Measurements from ENCODE around the gene ZNF599.

ZNF599 gene

DNA sequence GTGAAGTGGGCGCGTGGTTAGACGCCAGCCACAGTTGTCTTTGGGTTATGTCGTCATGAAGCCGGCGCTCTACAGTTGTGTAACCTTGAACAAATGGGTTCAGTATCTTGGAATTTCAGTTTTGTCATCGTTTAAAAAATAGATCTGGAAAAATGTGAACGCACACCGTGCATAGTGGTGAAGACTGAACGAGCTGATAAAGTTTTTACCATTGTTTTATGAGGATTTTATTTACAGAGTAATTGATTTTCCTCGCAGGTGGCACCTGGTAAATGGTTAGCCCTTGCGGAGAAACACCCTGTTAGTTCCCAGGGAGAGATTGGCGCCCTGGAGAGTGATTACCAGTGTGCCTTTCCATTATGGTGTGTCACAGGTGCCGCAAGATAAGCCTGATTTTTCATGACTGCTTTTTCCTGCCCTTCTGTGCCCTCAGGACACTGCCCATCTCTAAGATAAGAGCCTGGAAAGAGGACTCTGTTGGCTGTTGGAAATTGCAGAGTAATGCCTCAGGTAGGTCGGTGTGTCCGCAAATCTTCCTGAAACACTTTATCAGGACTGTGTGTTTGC is 38.4 kb downstream of the ZNF599 start:
- no peak overlapping the region for H4K8ac ChIP-seq (ENCODE audit: low read depth, low read length)
- no peak overlapping the region for H2AK5ac ChIP-seq (ENCODE audit: low read length)
- no CpG with 5 or more reads among the region's 16 CpGs for WGBS (ENCODE audit: extremely low coverage, insufficient coverage, low lambda C conversion rate)
- peak; percentile 3 for DNase-seq
- peak overlapping the region; percentile 81 for H3K4me2 ChIP-seq (ENCODE audit: low read length)
- H3K56ac ChIP-seq (ENCODE audit: low read length): peak overlapping the region; percentile 88
- peak overlapping the region; percentile 82 for H3K9ac ChIP-seq (ENCODE audit: low read length)
- H2BK15ac ChIP-seq (replicated peaks; ENCODE audit: low read depth): no peak overlapping the region
- no peaks in the 10 kb centered on the region for H3K79me2 ChIP-seq (ENCODE audit: control insufficient read depth, insufficient read depth, low read length)
- H3K23ac ChIP-seq (ENCODE audit: low read length): no peak overlapping the region
- peak overlapping the region; percentile 29 for H3K4ac ChIP-seq (ENCODE audit: low read depth, low read length)
- H3K18ac ChIP-seq (ENCODE audit: low read length): no peak overlapping the region
- H3K27me3 ChIP-seq (ENCODE audit: insufficient read depth, low read length, poor library complexity): no peaks in the 10 kb centered on the region
- no peak overlapping the region for H4K5ac ChIP-seq (ENCODE audit: low read length)
- H2BK5ac ChIP-seq (ENCODE audit: low read length): no peak overlapping the region
- H3K4me1 ChIP-seq (ENCODE audit: control insufficient read depth, low read depth, low read length): peaks cover 4% of the 10 kb centered on the region
- H3K4me3 ChIP-seq (ENCODE audit: low read length): peak overlapping the region; percentile 41
- no peaks in the 10 kb centered on the region for H3K79me1 ChIP-seq (ENCODE audit: low read length)
- H3K27ac ChIP-seq (ENCODE audit: low read depth, low read length): peak overlapping the region; percentile 75
- H3K36me3 ChIP-seq (ENCODE audit: control insufficient read depth, insufficient read depth, low read length): no peaks in the 10 kb centered on the region
- H2BK120ac ChIP-seq (ENCODE audit: low read depth, low read length): no peak overlapping the region

DNA sequence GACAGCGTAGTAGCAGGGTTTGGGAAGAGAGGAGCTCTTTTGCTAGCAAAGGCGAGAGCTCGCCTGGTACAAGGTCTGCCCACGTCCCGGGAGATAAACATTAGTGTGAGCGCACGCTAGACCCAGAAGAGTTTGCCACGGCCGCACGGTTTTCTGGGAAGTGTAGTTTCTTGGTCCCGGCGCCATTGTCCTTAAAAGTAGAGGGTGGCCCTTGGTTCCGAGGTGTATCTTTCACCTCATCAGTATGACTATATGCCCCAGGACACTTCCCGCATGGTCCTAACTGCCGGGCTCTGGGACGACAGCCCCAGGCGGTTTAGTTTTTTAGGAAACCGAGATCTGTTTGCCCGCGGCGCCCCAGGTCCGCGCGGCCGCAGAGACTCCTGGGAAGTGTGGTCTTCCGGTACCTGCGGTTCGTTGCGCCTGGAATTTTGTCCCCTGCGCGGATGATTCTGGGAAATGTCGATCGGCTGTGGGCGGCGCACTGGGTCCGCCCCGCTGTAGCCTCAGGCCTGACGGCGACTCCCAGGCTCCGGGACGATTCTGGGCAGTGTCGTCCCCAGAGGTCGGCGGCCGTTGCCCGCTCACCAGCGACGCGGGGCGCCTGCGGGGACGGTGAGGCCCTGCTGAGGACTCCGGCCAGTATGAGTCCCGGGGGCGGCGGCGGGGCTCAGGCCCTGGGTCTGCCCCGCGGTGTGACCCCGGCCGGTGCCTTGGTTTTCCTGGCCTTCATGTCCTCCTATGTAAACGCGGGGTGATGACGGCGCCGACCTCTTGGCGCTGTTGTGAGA is 39.1 kb downstream of the ZNF599 start, which contains the start of gene ZNF181:
TSS of gene ZNF181 (plus strand) at position 498 of the 791 bp plus-strand sequence. CDS start 795 bp downstream, outside the sequence.
- WGBS (ENCODE audit: extremely low coverage, insufficient coverage, low lambda C conversion rate): no CpG with 5 or more reads among the region's 67 CpGs
- peak; percentile 97 for DNase-seq
- no peak within 1 kb of the TSS for H4K5ac ChIP-seq (ENCODE audit: low read length)

DNA sequence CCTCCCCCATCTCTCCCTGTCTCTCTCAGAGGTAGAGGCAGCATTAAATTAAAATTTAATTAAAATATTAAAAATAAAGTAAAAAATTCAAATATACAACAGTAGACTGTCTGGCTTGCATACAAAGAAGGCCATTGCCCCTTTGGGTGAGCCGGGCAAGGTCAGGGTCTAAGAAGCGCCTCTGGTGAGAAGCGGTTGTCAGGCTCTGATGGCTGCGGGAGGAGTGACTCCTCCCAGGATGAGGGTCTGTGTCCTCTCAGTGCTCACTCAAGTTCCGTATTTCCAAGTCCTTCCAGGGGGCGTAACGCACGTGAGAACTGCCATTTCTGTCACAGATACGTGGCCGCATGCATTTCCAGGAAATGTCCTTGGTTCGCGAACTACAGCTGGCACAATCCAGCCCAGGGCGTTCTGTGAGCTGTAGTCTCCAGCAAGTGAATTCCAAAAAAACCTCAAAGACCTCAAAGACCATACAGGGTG is 39.7 kb downstream of the ZNF599 start:
- Histone ChIP-seq H2AK5ac (ENCODE audit: low read length) (no peak overlapping the region), H3K4ac (ENCODE audit: low read depth, low read length) (peak overlapping the region; percentile 26), H3K27ac (ENCODE audit: low read depth, low read length) (no peak overlapping the region), H3K79me1 (ENCODE audit: low read length) (no peaks in the 10 kb centered on the region), H4K5ac (ENCODE audit: low read length) (no peak overlapping the region), H2BK5ac (ENCODE audit: low read length) (no peak overlapping the region), H4K8ac (ENCODE audit: low read depth, low read length) (no peak overlapping the region), H2BK15ac (replicated peaks; ENCODE audit: low read depth) (no peak overlapping the region), H3K4me3 (ENCODE audit: low read length) (peak overlapping the region; percentile 83), H3K4me1 (ENCODE audit: control insufficient read depth, low read depth, low read length) (peaks cover 4% of the 10 kb centered on the region), H3K27me3 (ENCODE audit: insufficient read depth, low read length, poor library complexity) (no peaks in the 10 kb centered on the region), H3K23ac (ENCODE audit: low read length) (no peak overlapping the region), H3K36me3 (ENCODE audit: control insufficient read depth, insufficient read depth, low read length) (no peaks in the 10 kb centered on the region), H3K56ac (ENCODE audit: low read length) (peak overlapping the region; percentile 92), H3K79me2 (ENCODE audit: control insufficient read depth, insufficient read depth, low read length) (no peaks in the 10 kb centered on the region), H2BK120ac (ENCODE audit: low read depth, low read length) (no peak overlapping the region), H3K9ac (ENCODE audit: low read length) (peak overlapping the region; percentile 65), H3K18ac (ENCODE audit: low read length) (no peak overlapping the region), H3K4me2 (ENCODE audit: low read length) (peak overlapping the region; percentile 95)
- DNase-seq: peak; percentile 78
- no CpG with 5 or more reads among the region's 13 CpGs for WGBS (ENCODE audit: extremely low coverage, insufficient coverage, low lambda C conversion rate)

More for the DNA sequence above, 39.1 kb downstream of the ZNF599 start, which contains the start of gene ZNF181:
- H3K18ac ChIP-seq (ENCODE audit: low read length): peak within 1 kb of the TSS; percentile 63
- peak within 1 kb of the TSS; percentile 82 for H3K9ac ChIP-seq (ENCODE audit: low read length)
- H3K27ac ChIP-seq (ENCODE audit: low read depth, low read length): peak within 1 kb of the TSS; percentile 75
- peak within 1 kb of the TSS; percentile 95 for H3K4me2 ChIP-seq (ENCODE audit: low read length)
- H2BK120ac ChIP-seq (ENCODE audit: low read depth, low read length): no peak within 1 kb of the TSS
- peak within 1 kb of the TSS; percentile 29 for H3K4ac ChIP-seq (ENCODE audit: low read depth, low read length)
- peak within 1 kb of the TSS; percentile 83 for H3K4me3 ChIP-seq (ENCODE audit: low read length)
- H3K4me1 ChIP-seq (ENCODE audit: control insufficient read depth, low read depth, low read length): peaks cover 4% of the 10 kb centered on the region
- no peak within 1 kb of the TSS for H4K8ac ChIP-seq (ENCODE audit: low read depth, low read length)
- H3K56ac ChIP-seq (ENCODE audit: low read length): peak within 1 kb of the TSS; percentile 92
- H3K36me3 ChIP-seq (ENCODE audit: control insufficient read depth, insufficient read depth, low read length): no peaks in the 10 kb centered on the region
- H3K23ac ChIP-seq (ENCODE audit: low read length): no peak within 1 kb of the TSS
- H2AK5ac ChIP-seq (ENCODE audit: low read length): no peak within 1 kb of the TSS
- no peaks in the 10 kb centered on the region for H3K27me3 ChIP-seq (ENCODE audit: insufficient read depth, low read length, poor library complexity)
- H2BK15ac ChIP-seq (replicated peaks; ENCODE audit: low read depth): no peak within 1 kb of the TSS
- peak within 1 kb of the TSS; percentile 66 for H2BK5ac ChIP-seq (ENCODE audit: low read length)
- no peaks in the 10 kb centered on the region for H3K79me1 ChIP-seq (ENCODE audit: low read length)
- H3K79me2 ChIP-seq (ENCODE audit: control insufficient read depth, insufficient read depth, low read length): no peaks in the 10 kb centered on the region

DNA sequence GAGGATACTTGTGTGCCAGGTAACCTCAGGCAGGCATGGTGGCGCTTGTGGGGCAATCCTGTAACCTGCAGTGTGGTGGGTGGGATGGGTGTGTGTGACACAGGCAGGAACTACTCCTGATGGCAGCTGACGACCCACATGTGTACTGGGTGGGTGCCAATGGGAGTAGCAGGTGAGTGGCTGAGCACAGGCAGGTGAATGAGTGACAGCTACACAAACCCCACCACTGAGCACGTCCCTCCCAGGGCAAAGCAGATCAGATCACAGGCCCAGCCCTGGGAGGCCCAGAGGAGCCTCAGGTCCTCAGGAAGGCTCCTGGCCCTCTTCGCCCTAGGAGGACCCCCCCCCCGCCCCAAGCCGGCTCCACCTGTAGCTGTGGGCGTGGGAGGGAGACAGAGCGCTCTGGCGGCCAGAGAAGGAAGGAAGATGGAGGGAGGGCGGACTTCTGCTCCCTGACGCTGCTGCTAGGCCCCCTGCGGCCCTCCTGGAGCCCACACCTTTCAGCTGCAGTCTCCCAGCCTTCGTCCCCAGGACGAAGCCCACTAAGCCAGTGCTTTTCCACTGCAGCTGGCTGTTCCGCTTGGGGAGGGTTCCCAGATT is 40.3 kb downstream of the ZNF599 start:
- Histone ChIP-seq H3K4me2 (ENCODE audit: low read length) (no peak overlapping the region), H2BK15ac (replicated peaks; ENCODE audit: low read depth) (no peak overlapping the region), H3K79me2 (ENCODE audit: control insufficient read depth, insufficient read depth, low read length) (no peaks in the 10 kb centered on the region), H3K4me3 (ENCODE audit: low read length) (no peak overlapping the region), H3K36me3 (ENCODE audit: control insufficient read depth, insufficient read depth, low read length) (no peaks in the 10 kb centered on the region), H3K4me1 (ENCODE audit: control insufficient read depth, low read depth, low read length) (peaks cover 4% of the 10 kb centered on the region), H3K23ac (ENCODE audit: low read length) (no peak overlapping the region), H4K5ac (ENCODE audit: low read length) (no peak overlapping the region), H4K8ac (ENCODE audit: low read depth, low read length) (no peak overlapping the region), H2BK120ac (ENCODE audit: low read depth, low read length) (no peak overlapping the region), H2AK5ac (ENCODE audit: low read length) (no peak overlapping the region), H2BK5ac (ENCODE audit: low read length) (no peak overlapping the region), H3K56ac (ENCODE audit: low read length) (peak overlapping the region; percentile 34), H3K27me3 (ENCODE audit: insufficient read depth, low read length, poor library complexity) (no peaks in the 10 kb centered on the region), H3K18ac (ENCODE audit: low read length) (no peak overlapping the region), H3K79me1 (ENCODE audit: low read length) (no peaks in the 10 kb centered on the region), H3K9ac (ENCODE audit: low read length) (no peak overlapping the region), H3K27ac (ENCODE audit: low read depth, low read length) (no peak overlapping the region), H3K4ac (ENCODE audit: low read depth, low read length) (no peak overlapping the region)
- DNase-seq: peak; percentile 18
- no CpG with 5 or more reads among the region's 15 CpGs for WGBS (ENCODE audit: extremely low coverage, insufficient coverage, low lambda C conversion rate)

DNA sequence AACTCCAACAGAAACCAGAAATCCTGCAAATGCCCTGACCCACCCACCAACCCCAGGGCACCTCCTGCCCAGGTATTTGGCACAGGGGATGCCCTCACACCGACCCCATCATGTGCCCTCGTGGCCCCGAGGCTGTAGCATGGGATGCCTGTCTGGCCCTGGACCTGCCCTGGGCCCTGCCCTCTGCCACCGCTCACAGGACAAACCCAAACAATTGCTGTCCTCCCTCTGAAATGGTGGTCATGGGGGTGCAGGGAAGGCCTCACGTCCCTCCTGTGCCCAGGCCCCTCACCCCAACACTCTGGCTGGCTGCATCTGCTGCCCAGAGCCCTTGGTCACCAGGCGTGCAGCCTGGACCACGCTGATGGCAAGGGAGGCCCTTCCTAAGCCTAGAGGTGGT is 41.1 kb downstream of the ZNF599 start:
- H2BK5ac ChIP-seq (ENCODE audit: low read length): no peak overlapping the region
- peaks cover 4% of the 10 kb centered on the region for H3K4me1 ChIP-seq (ENCODE audit: control insufficient read depth, low read depth, low read length)
- no peak overlapping the region for H3K4me2 ChIP-seq (ENCODE audit: low read length)
- H2AK5ac ChIP-seq (ENCODE audit: low read length): no peak overlapping the region
- H3K56ac ChIP-seq (ENCODE audit: low read length): no peak overlapping the region
- no peak overlapping the region for H4K8ac ChIP-seq (ENCODE audit: low read depth, low read length)
- H3K79me1 ChIP-seq (ENCODE audit: low read length): no peaks in the 10 kb centered on the region
- no peak overlapping the region for H3K23ac ChIP-seq (ENCODE audit: low read length)
- no peaks in the 10 kb centered on the region for H3K79me2 ChIP-seq (ENCODE audit: control insufficient read depth, insufficient read depth, low read length)
- no peaks in the 10 kb centered on the region for H3K27me3 ChIP-seq (ENCODE audit: insufficient read depth, low read length, poor library complexity)
- H3K4ac ChIP-seq (ENCODE audit: low read depth, low read length): no peak overlapping the region
- H3K36me3 ChIP-seq (ENCODE audit: control insufficient read depth, insufficient read depth, low read length): no peaks in the 10 kb centered on the region
- no peak overlapping the region for H3K18ac ChIP-seq (ENCODE audit: low read length)
- no peak overlapping the region for H4K5ac ChIP-seq (ENCODE audit: low read length)
- H2BK120ac ChIP-seq (ENCODE audit: low read depth, low read length): no peak overlapping the region
- no peak for DNase-seq
- no peak overlapping the region for H3K4me3 ChIP-seq (ENCODE audit: low read length)
- WGBS (ENCODE audit: extremely low coverage, insufficient coverage, low lambda C conversion rate): no CpG with 5 or more reads among the region's 7 CpGs
- H3K9ac ChIP-seq (ENCODE audit: low read length): no peak overlapping the region
- no peak overlapping the region for H2BK15ac ChIP-seq (replicated peaks; ENCODE audit: low read depth)
- no peak overlapping the region for H3K27ac ChIP-seq (ENCODE audit: low read depth, low read length)

Data from mesendoderm (in vitro differentiated cells).